Measurements from ENCODE around the gene C14orf180.
"Not testable (repeated sequence)": the region's sequence is repeated elsewhere in the genome, so short reads cannot be mapped to it uniquely, and the experiment has no call there.

Gene C14orf180

DNA sequence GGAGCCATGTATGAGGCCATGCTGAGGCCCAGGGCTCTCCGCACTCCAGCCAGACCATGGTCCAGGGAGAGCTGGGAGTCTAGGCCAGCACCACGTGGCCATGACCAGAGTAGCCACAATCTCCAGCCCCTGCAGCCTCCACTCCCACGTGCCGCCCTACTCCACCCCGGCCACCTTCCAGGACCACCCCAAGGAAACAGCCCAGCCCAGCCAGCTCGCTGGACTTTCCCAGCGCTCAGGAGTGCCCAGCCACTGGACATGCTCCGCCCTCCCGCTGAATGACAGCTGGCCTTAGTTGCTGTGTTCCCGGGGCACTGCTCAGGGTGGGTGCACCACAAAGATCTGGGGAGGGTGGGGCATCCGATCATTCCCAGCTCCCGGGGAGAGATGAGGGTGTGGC, 2.1 kb upstream of the C14orf180 start:
- TF ChIP-seq, protein P1, sequence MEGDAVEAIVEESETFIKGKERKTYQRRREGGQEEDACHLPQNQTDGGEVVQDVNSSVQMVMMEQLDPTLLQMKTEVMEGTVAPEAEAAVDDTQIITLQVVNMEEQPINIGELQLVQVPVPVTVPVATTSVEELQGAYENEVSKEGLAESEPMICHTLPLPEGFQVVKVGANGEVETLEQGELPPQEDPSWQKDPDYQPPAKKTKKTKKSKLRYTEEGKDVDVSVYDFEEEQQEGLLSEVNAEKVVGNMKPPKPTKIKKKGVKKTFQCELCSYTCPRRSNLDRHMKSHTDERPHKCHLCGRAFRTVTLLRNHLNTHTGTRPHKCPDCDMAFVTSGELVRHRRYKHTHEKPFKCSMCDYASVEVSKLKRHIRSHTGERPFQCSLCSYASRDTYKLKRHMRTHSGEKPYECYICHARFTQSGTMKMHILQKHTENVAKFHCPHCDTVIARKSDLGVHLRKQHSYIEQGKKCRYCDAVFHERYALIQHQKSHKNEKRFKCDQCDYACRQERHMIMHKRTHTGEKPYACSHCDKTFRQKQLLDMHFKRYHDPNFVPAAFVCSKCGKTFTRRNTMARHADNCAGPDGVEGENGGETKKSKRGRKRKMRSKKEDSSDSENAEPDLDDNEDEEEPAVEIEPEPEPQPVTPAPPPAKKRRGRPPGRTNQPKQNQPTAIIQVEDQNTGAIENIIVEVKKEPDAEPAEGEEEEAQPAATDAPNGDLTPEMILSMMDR (conservative IDR thresholded peaks at IDR 0.05; ENCODE audit: control insufficient read depth, insufficient read depth, low read depth, low read length): no peak
- no peak overlapping the region for H3K4me3 ChIP-seq (ENCODE audit: control insufficient read depth, low read depth, low read length)
- DNase-seq (ENCODE audit: low read depth): no peak

DNA sequence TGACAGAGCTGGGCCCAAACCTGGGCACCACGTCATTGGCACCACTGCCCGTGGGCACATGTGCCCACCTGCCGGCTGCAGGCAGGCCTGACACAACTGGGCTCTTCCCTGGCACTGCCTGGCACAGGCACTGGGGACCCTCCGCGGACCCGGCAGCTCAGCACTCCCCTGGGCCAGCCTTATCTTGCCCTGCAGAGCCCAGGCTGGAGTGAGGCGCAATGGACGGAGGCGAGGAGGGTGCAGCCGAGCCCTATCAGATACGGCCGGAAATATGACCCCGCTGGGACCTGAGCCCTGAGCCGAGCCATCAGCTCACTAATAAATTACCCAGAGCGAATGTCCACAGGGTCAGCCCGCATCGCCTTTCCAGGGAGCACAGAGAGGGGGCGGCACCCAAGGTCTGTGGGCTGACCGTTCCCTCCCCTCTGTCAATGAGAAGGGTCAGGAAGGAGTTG, 1.7 kb upstream of the C14orf180 start:
- TF ChIP-seq, protein P1 (conservative IDR thresholded peaks at IDR 0.05; ENCODE audit: control insufficient read depth, insufficient read depth, low read depth, low read length): no peak
- no peak for DNase-seq (ENCODE audit: low read depth)
- H3K4me3 ChIP-seq (ENCODE audit: control insufficient read depth, low read depth, low read length): no peak overlapping the region

DNA sequence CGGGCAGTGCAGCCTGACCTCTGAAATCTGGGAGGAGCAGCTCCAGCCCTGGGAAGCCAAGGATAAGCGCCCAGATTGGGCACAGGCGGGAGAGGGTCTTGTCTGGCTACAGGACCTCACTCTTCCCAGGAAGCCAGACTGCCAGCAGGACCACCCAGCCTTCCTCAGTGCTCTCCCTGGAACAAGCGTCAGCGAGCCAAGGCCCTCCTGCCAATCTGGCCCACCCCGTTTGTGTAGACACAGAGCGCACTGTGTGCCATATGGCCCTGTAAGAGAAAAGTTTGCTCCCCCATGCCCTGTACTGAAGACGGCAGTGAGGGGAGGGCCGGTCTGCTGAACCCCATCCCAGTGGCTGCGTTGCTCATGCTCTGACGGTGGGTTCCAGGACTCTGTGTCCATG, 1.2 kb upstream of the C14orf180 start:
- TF ChIP-seq, protein P1 (conservative IDR thresholded peaks at IDR 0.05; ENCODE audit: control insufficient read depth, insufficient read depth, low read depth, low read length): no peak
- DNase-seq (ENCODE audit: low read depth): no peak
- H3K4me3 ChIP-seq (ENCODE audit: control insufficient read depth, low read depth, low read length): no peak overlapping the region

DNA sequence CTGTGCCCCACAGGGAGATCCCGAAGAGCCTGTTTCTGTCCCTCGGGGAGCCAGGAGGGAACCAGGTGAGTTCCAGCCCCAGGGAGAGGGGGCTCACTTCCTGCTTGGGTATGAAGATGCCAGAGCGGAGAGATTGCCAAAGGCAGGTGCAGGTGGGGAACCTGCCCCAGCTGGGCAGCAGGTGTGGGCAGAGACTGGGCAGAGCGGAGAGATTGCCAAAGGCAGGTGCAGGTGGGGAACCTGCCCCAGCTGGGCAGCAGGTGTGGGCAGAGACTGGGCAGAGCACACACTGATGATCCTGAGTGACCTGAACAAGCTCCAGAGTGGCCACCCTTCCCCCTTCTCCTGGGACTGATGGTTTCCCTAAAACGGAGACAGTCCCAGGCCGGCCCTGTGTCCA, 375 bp downstream of the C14orf180 start:
- not testable (repeated sequence) for H3K4me3 ChIP-seq (ENCODE audit: control insufficient read depth, low read depth, low read length); DNase-seq (ENCODE audit: low read depth)

DNA sequence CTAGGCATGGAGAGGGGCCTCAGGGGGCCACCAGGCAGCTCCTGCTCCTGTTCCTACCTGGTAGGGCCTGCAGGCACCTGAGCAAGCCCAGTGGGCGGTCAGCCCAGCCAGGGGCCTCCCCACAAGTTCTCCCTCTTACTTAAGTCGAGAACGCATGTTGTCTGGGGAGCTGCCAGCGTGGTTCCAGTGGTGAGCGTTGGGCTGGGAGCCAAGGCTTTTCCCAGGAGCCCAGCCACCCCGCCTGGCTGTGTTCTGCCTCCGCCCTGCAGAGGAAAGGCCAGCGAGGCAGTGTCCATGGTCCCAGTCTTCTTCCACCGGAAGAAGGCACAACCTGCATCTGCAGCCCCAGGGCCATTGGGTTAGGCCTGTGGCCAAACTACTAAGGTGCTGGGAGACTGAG, 1.4 kb downstream of the C14orf180 start:
- TF ChIP-seq, protein P1 (conservative IDR thresholded peaks at IDR 0.05; ENCODE audit: control insufficient read depth, insufficient read depth, low read depth, low read length): no peak
- no peak for DNase-seq (ENCODE audit: low read depth)
- no peak overlapping the region for H3K4me3 ChIP-seq (ENCODE audit: control insufficient read depth, low read depth, low read length)

DNA sequence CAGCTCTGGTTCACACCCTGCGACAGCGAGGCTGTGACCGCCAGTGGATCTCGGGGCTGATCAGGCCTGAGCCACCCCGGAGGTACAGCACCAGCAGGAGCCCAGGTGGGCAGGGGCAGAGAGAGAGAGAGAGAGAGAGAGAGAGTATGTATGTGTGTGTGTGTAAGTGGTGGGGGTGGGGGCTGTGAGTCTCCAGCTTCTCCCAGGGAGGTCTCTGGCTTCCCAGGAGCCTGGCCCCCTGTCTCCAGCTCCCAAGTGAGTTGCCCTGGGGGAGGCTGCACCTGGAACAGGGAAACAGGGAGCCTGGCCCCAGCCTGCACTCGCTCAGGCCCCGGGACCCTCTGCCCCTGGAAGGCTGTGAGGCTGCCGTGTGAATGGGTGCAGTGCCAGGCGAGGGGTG, 2.0 kb downstream of the C14orf180 start:
- DNase-seq (ENCODE audit: low read depth): no peak
- TF ChIP-seq, protein P1 (conservative IDR thresholded peaks at IDR 0.05; ENCODE audit: control insufficient read depth, insufficient read depth, low read depth, low read length): no peak
- H3K4me3 ChIP-seq (ENCODE audit: control insufficient read depth, low read depth, low read length): no peak overlapping the region

DNA sequence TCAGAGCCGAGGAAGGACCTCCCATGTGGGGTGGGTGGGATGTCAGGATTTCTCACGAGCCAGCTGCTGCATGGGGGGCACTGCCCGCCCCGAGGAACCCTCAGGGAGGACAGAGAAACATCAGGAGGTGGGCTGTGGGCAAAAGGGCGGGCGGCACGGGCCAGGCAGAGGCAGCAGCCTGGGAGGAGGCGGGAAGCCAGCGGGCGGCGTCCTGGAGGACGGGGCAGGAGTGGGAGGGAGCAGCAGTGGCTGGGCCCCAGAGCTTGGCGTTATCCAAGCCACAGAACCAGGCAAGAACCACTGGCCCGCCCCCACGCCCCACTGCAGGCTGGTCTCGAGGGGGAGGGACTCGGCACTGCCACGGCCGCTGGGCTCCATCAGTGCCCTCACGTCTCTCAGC, 2.4 kb downstream of the C14orf180 start:
- no peak overlapping the region for H3K4me3 ChIP-seq (ENCODE audit: control insufficient read depth, low read depth, low read length)
- no peak for DNase-seq (ENCODE audit: low read depth)
- TF ChIP-seq, protein P1 (conservative IDR thresholded peaks at IDR 0.05; ENCODE audit: control insufficient read depth, insufficient read depth, low read depth, low read length): no peak
